Stimulated activated memory B cell treated with anti-CD40 and anti-IgM and Interleukin-4, amounts not matched to agents 10 μg/mL and 1 μg/mL and 100 μg/mL, for 72 hours (primary cell): ENCODE measurements around the gene CREB3L1.

Experiments used
- ATAC-seq: fragments of 150-1000 bp; cut with Tn5 transposase; 2 replicates; pipeline ENCODE4 v1.10.0; 2021
- H3K27ac Mint-ChIP-seq: one replicate; pipeline ENCODE4 v1.8.0; 2022; ENCODE audit warnings: mild to moderate bottlenecking, mixed read lengths
- H3K27me3 Mint-ChIP-seq: one replicate; pipeline ENCODE4 v1.8.0; 2022; ENCODE audit warnings: mixed read lengths
- H3K36me3 Mint-ChIP-seq: one replicate; pipeline ENCODE4 v1.8.0; 2022; ENCODE audit warnings: mixed read lengths
- H3K4me1 Mint-ChIP-seq: one replicate; pipeline ENCODE4 v1.8.0; 2022; ENCODE audit warnings: mixed read lengths
- H3K4me3 Mint-ChIP-seq: one replicate; pipeline ENCODE4 v1.8.0; 2022; ENCODE audit warnings: mild to moderate bottlenecking, moderate library complexity, mixed read lengths
- H3K9me3 Mint-ChIP-seq: one replicate; pipeline ENCODE4 v1.8.0; 2022; ENCODE audit warnings: mixed read lengths

Gene CREB3L1

GRCh38 chr11:46361283-46362155, 84.1 kb downstream of the CREB3L1 start:
- H3K4me3 Mint-ChIP-seq, result peak overlapping the region; percentile 72
- peak overlapping the region; percentile 80 for H3K27ac Mint-ChIP-seq
- peaks cover 32% of the 10 kb centered on the region for H3K4me1 Mint-ChIP-seq
- H3K36me3 Mint-ChIP-seq, result peaks cover 10% of the 10 kb centered on the region
- peak; percentile 80 for ATAC-seq
- H3K27me3 Mint-ChIP-seq, result no peaks in the 10 kb centered on the region
- H3K9me3 Mint-ChIP-seq, result no peaks in the 10 kb centered on the region

GRCh38 chr11:46362156-46363030, 84.9 kb downstream of the CREB3L1 start:
- peak overlapping the region; percentile 43 for H3K4me3 Mint-ChIP-seq
- peaks cover 9% of the 10 kb centered on the region for H3K36me3 Mint-ChIP-seq
- peaks cover 36% of the 10 kb centered on the region for H3K4me1 Mint-ChIP-seq
- no peaks in the 10 kb centered on the region for H3K27me3 Mint-ChIP-seq
- H3K9me3 Mint-ChIP-seq, result no peaks in the 10 kb centered on the region
- H3K27ac Mint-ChIP-seq, result peak overlapping the region; percentile 80
- ATAC-seq, result no peak

GRCh38 chr11:46363031-46363407, 85.6 kb downstream of the CREB3L1 start:
- Mint-ChIP-seq H3K27me3 (no peaks in the 10 kb centered on the region), H3K4me1 (peaks cover 33% of the 10 kb centered on the region), H3K36me3 (peaks cover 5% of the 10 kb centered on the region), H3K27ac (no peak overlapping the region), H3K4me3 (no peak overlapping the region), H3K9me3 (no peaks in the 10 kb centered on the region)
- no peak for ATAC-seq

- no peak overlapping the region for H3K27ac Mint-ChIP-seq
- H3K9me3 Mint-ChIP-seq, result no peaks in the 10 kb centered on the region
- peaks cover 33% of the 10 kb centered on the region for H3K4me1 Mint-ChIP-seq
- no peak overlapping the region for H3K4me3 Mint-ChIP-seq
- peaks cover 7% of the 10 kb centered on the region for H3K36me3 Mint-ChIP-seq
- ATAC-seq, result no peak
- no peaks in the 10 kb centered on the region for H3K27me3 Mint-ChIP-seq
These were observed 86.1 kb downstream of the CREB3L1 start for GRCh38 chr11:46363455-46364005.

- no peak for ATAC-seq
- Mint-ChIP-seq H3K9me3 (no peaks in the 10 kb centered on the region), H3K4me1 (peaks cover 33% of the 10 kb centered on the region), H3K36me3 (peaks cover 13% of the 10 kb centered on the region), H3K4me3 (no peak overlapping the region), H3K27ac (no peak overlapping the region), H3K27me3 (no peaks in the 10 kb centered on the region)
These were observed 86.6 kb downstream of the CREB3L1 start for GRCh38 chr11:46364056-46364455.

- Mint-ChIP-seq H3K4me1 (peaks cover 33% of the 10 kb centered on the region), H3K9me3 (no peaks in the 10 kb centered on the region), H3K4me3 (no peak overlapping the region), H3K36me3 (peaks cover 20% of the 10 kb centered on the region), H3K27me3 (no peaks in the 10 kb centered on the region), H3K27ac (peak overlapping the region; percentile 34)
- no peak for ATAC-seq
These were observed 87.3 kb downstream of the CREB3L1 start for GRCh38 chr11:46364791-46365190.

GRCh38 chr11:46366260-46366659, 88.8 kb downstream of the CREB3L1 start:
- peaks cover 22% of the 10 kb centered on the region for H3K4me1 Mint-ChIP-seq
- no peak overlapping the region for H3K27ac Mint-ChIP-seq
- no peaks in the 10 kb centered on the region for H3K27me3 Mint-ChIP-seq
- H3K9me3 Mint-ChIP-seq, result no peaks in the 10 kb centered on the region
- H3K4me3 Mint-ChIP-seq, result no peak overlapping the region
- peaks cover 27% of the 10 kb centered on the region for H3K36me3 Mint-ChIP-seq
- no peak for ATAC-seq

GRCh38 chr11:46366661-46367161, 89.2 kb downstream of the CREB3L1 start:
- no peak overlapping the region for H3K27ac Mint-ChIP-seq
- peaks cover 27% of the 10 kb centered on the region for H3K36me3 Mint-ChIP-seq
- ATAC-seq, result peak; percentile 21
- no peak overlapping the region for H3K4me3 Mint-ChIP-seq
- H3K4me1 Mint-ChIP-seq, result peaks cover 18% of the 10 kb centered on the region
- H3K27me3 Mint-ChIP-seq, result no peaks in the 10 kb centered on the region
- no peaks in the 10 kb centered on the region for H3K9me3 Mint-ChIP-seq

GRCh38 chr11:46367244-46367915, 89.9 kb downstream of the CREB3L1 start:
- H3K4me1 Mint-ChIP-seq, result peaks cover 14% of the 10 kb centered on the region
- no peaks in the 10 kb centered on the region for H3K9me3 Mint-ChIP-seq
- no peak overlapping the region for H3K27ac Mint-ChIP-seq
- no peak overlapping the region for H3K4me3 Mint-ChIP-seq
- H3K27me3 Mint-ChIP-seq, result no peaks in the 10 kb centered on the region
- peak; percentile 69 for ATAC-seq
- peaks cover 27% of the 10 kb centered on the region for H3K36me3 Mint-ChIP-seq

- H3K27me3 Mint-ChIP-seq, result no peaks in the 10 kb centered on the region
- H3K4me1 Mint-ChIP-seq, result peaks cover 9% of the 10 kb centered on the region
- H3K36me3 Mint-ChIP-seq, result peaks cover 30% of the 10 kb centered on the region
- no peak overlapping the region for H3K4me3 Mint-ChIP-seq
- H3K27ac Mint-ChIP-seq, result no peak overlapping the region
- ATAC-seq, result no peak
- no peaks in the 10 kb centered on the region for H3K9me3 Mint-ChIP-seq
These were observed 90.4 kb downstream of the CREB3L1 start for GRCh38 chr11:46367916-46368267.

GRCh38 chr11:46369458-46370152, 92.1 kb downstream of the CREB3L1 start:
- H3K9me3 Mint-ChIP-seq, result no peaks in the 10 kb centered on the region
- H3K4me1 Mint-ChIP-seq, result peaks cover 7% of the 10 kb centered on the region
- H3K36me3 Mint-ChIP-seq, result peaks cover 28% of the 10 kb centered on the region
- H3K27me3 Mint-ChIP-seq, result no peaks in the 10 kb centered on the region
- H3K4me3 Mint-ChIP-seq, result no peak overlapping the region
- no peak overlapping the region for H3K27ac Mint-ChIP-seq
- ATAC-seq, result peak; percentile 61

GRCh38 chr11:46370253-46370652, 92.8 kb downstream of the CREB3L1 start:
- Mint-ChIP-seq H3K36me3 (peaks cover 33% of the 10 kb centered on the region), H3K27ac (no peak overlapping the region), H3K27me3 (no peaks in the 10 kb centered on the region), H3K9me3 (no peaks in the 10 kb centered on the region), H3K4me1 (peaks cover 7% of the 10 kb centered on the region), H3K4me3 (no peak overlapping the region)
- no peak for ATAC-seq
